GM12878 (cell line): Measurements from ENCODE around the gene TCP1. TPM values are rescaled to one million over a fixed set of nuclear protein-coding genes. Genes with fewer than 3 reads are reported as not detected.

ENCODE experiments used
- CREB1 ChIP-seq: IDR thresholded peaks from 2 replicates; pipeline ENCODE4 v1.6.1; 2012; ENCODE audit warnings: low read depth, mild to moderate bottlenecking, inconsistent platforms
- EED ChIP-seq: sonication (generic); IDR thresholded peaks from 2 replicates; pipeline ENCODE4 v1.6.1; 2016; ENCODE audit warnings: antibody characterized with exemption, low read depth
- ETV6 ChIP-seq, 2 experiments: fragments of 450-650 bp in 1 of 2; IDR thresholded peaks in 1 of 2; conservative IDR thresholded peaks in 1 of 2; 2 replicates each; pipeline ENCODE4 v1.6.1; 2014; ENCODE audit warnings: antibody characterized with exemption in 1 of 2, borderline replicate concordance in 1 of 2, low read depth in 1 of 2, mild to moderate bottlenecking in 1 of 2, moderate library complexity in 1 of 2
- FOS ChIP-seq: IDR thresholded peaks from 3 replicates; pipeline ENCODE4 v1.6.1; 2011; ENCODE audit warnings: borderline replicate concordance; ENCODE audit not compliant: insufficient read length; ENCODE audit errors: extremely low read depth
- JUNB ChIP-seq: IDR thresholded peaks from 2 replicates; pipeline ENCODE4 v1.6.1; 2016; ENCODE audit warnings: antibody characterized with exemption, mild to moderate bottlenecking
- KAT2A ChIP-seq: conservative IDR thresholded peaks from 2 replicates; pipeline ENCODE4 v1.6.1; 2011; ENCODE audit warnings: low read depth, low read length; ENCODE audit not compliant: control insufficient read depth
- LARP7 ChIP-seq: fragments of 450-650 bp; IDR thresholded peaks from 2 replicates; pipeline ENCODE4 v1.6.1; 2017; ENCODE audit warnings: mild to moderate bottlenecking
- MTA3 ChIP-seq: IDR thresholded peaks from 2 replicates; pipeline ENCODE4 v1.6.1; 2012; ENCODE audit warnings: low read length, inconsistent platforms, borderline replicate concordance
- NFYB ChIP-seq: IDR thresholded peaks from 2 replicates; pipeline ENCODE4 v1.6.1; 2011; ENCODE audit warnings: low read depth, mild to moderate bottlenecking, low read length, improper control_type of control experiment, moderate library complexity; ENCODE audit not compliant: insufficient read depth
- RAD21 ChIP-seq: IDR thresholded peaks from 2 replicates; pipeline ENCODE4 v1.6.1; 2011; ENCODE audit warnings: mild to moderate bottlenecking, low read depth, low read length, moderate library complexity; ENCODE audit not compliant: insufficient read depth
- SIN3A ChIP-seq: IDR thresholded peaks from 2 replicates; pipeline ENCODE4 v1.6.1; 2012; ENCODE audit warnings: low read depth, low read length, improper control_type of control experiment
- SPI1 ChIP-seq: IDR thresholded peaks from 2 replicates; pipeline ENCODE4 v1.6.1; 2011; ENCODE audit warnings: low read depth, mild to moderate bottlenecking, low read length, moderate library complexity, borderline replicate concordance; ENCODE audit not compliant: insufficient read depth
- STAT3 ChIP-seq: IDR thresholded peaks from 2 replicates; pipeline ENCODE4 v1.6.1; 2011; ENCODE audit warnings: low read depth, low read length, improper control_type of control experiment
- ZBTB33 ChIP-seq: fragments of 450-650 bp; IDR thresholded peaks from 2 replicates; pipeline ENCODE4 v1.6.1; 2017; ENCODE audit warnings: mild to moderate bottlenecking
- ZSCAN29 ChIP-seq: fragments of 450-650 bp; IDR thresholded peaks from 2 replicates; pipeline ENCODE4 v1.6.1; 2017; ENCODE audit warnings: mild to moderate bottlenecking, moderate library complexity
- polyA plus RNA-seq, 11 experiments: library from polyadenylated mRNA; depleted of rRNA in 4 of 11; unstranded in 6 of 11; stranded (reverse) in 5 of 11; fragments of >200 nt; fragmentation: Nextera tagmentation in 4 of 11; fragmentation: Illumina TruSeq in 1 of 11; extraction: Ambion mirVana in 4 of 11; extraction: Trizol in 1 of 11; gene quantifications; 1 replicate in 1 of 11; 2 replicates in 10 of 11; pipeline versions ENCODE4 v1.2.1 to v1.2.3, GENCODE V29; 2011 to 2016; ENCODE audit warnings: inconsistent platforms in 2 of 11, missing spikeins in 2 of 11, low read depth in 1 of 11
- total RNA-seq, 4 experiments: library from RNA; depleted of rRNA in 3 of 4; stranded (reverse); fragments of >200 nt in 3 of 4; fragmentation: Illumina TruSeq in 1 of 4; extraction: Trizol in 1 of 4; gene quantifications; 2 replicates each; pipeline versions ENCODE4 v1.2.1 to v1.2.3, GENCODE V29; 2013 to 2021

The TCP1 gene
- total and polyA plus RNA-seq, 10 of the 15 experiments (the other 5 are each of a cell fraction or from before 2014, with no cell fraction given): 133 to 457 (median 306) TPM

DNA sequence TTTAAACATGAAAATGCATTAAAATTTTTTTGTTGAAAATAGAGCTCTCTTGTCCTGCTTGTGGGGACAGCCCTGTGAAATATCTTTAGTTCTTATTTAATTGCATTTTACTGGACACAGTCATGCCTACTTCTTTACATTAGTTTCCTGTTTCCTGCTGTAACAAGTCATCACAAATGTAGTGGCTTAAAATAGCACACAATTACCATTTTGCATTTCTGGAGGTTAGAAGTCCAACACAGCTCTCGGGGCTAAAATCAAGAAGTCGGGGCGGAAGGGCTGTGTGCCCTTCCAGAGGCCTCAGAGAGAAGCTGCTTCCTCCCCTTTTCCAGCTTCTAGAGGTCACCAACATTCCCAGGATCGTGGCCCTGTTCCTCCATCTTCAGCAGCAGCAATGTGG is 40.1 kb upstream of the TCP1 start (continued):
- no peak for TF ChIP-seq SIN3A
- no peak for TF ChIP-seq SPI1
- TF ChIP-seq CREB1: no peak
- TF ChIP-seq JUNB: no peak
- no peak for TF ChIP-seq ZBTB33
- no peak for TF ChIP-seq KAT2A
- TF ChIP-seq MTA3: no peak
- TF ChIP-seq STAT3: no peak
- no peak for TF ChIP-seq ZSCAN29
- TF ChIP-seq ETV6 (conservative IDR thresholded peaks at IDR 0.05 in 1 of 2, IDR thresholded peaks at IDR 0.05 in 1 of 2; ENCODE audit: borderline replicate concordance in 1 of 2, low read depth in 1 of 2): no peak
- no peak for TF ChIP-seq NFYB
- no peak for TF ChIP-seq RAD21
- TF ChIP-seq FOS: no peak
- TF ChIP-seq LARP7: no peak
- TF ChIP-seq EED: no peak
